Measurements from ENCODE around the gene PIGX.

The PIGX gene

DNA sequence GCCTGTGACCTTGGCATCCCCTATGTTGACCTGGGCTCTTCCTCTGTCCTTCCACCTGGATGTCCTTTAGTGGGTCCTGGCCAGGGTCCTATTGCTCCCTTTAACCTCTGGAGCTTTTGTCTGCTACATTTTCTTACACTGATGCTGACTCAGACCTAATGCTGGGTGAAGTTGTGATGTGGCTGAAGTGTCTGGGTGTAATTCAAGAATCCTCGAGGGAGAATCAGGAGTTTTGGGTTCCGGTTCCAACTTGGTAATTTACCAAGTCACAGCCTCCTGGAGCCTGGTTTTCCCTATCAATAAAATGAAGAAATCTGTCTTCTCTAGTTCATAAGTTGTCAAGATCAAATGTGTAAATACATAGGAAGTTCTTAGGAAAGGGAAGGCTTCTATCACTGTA lies 25.7 kb upstream of the PIGX start:
- Histone ChIP-seq H3K36me3 (ENCODE audit: control insufficient read depth, insufficient read depth, low read length) (no peaks in the 10 kb centered on the region), H3K9ac (no peak overlapping the region)

DNA sequence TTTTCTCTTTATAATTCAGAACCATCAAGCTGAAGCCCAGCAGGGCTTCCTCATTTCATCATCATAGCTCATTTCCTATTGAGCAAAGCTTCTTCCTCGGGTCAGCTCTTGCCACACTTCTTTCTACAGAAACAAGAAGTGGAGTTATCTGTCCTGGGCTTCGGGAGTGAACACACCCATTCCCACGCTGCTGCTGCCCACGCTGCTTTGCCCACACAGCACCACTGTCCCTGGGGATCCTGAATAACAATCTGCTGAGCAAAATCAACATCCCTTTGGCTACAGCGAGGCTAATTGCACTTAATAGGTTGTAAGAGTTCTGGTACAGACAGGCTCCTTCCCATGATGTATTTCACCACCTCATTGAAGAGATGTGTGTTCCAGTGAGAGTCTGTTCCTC lies 23.8 kb upstream of the PIGX start:
- no peaks in the 10 kb centered on the region for H3K4me1 ChIP-seq
- no peak overlapping the region for H2AFZ ChIP-seq
- H3K36me3 ChIP-seq (ENCODE audit: control insufficient read depth, insufficient read depth, low read length), result no peaks in the 10 kb centered on the region
- no peak overlapping the region for H3K4me2 ChIP-seq (ENCODE audit: low read length)
- no peak overlapping the region for H3K27ac ChIP-seq
- no peak overlapping the region for H3K9ac ChIP-seq
- H3K79me2 ChIP-seq, result no peaks in the 10 kb centered on the region
- H3K4me3 ChIP-seq (ENCODE audit: low read depth, low read length), result no peak overlapping the region
- TF ChIP-seq, protein P1, sequence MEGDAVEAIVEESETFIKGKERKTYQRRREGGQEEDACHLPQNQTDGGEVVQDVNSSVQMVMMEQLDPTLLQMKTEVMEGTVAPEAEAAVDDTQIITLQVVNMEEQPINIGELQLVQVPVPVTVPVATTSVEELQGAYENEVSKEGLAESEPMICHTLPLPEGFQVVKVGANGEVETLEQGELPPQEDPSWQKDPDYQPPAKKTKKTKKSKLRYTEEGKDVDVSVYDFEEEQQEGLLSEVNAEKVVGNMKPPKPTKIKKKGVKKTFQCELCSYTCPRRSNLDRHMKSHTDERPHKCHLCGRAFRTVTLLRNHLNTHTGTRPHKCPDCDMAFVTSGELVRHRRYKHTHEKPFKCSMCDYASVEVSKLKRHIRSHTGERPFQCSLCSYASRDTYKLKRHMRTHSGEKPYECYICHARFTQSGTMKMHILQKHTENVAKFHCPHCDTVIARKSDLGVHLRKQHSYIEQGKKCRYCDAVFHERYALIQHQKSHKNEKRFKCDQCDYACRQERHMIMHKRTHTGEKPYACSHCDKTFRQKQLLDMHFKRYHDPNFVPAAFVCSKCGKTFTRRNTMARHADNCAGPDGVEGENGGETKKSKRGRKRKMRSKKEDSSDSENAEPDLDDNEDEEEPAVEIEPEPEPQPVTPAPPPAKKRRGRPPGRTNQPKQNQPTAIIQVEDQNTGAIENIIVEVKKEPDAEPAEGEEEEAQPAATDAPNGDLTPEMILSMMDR (IDR thresholded peaks at IDR 0.05), result no peak
- H3K27me3 ChIP-seq (ENCODE audit: control insufficient read depth, insufficient read depth, low read length), result no peaks in the 10 kb centered on the region
- H3K9me3 ChIP-seq (ENCODE audit: control insufficient read depth, low read length), result no peaks in the 10 kb centered on the region

More for the DNA sequence above, 25.7 kb upstream of the PIGX start:
- Histone ChIP-seq H3K27ac (no peak overlapping the region), H3K4me1 (no peaks in the 10 kb centered on the region), H3K27me3 (ENCODE audit: control insufficient read depth, insufficient read depth, low read length) (no peaks in the 10 kb centered on the region), H3K79me2 (no peaks in the 10 kb centered on the region), H3K9me3 (ENCODE audit: control insufficient read depth, low read length) (no peaks in the 10 kb centered on the region), H3K4me2 (ENCODE audit: low read length) (no peak overlapping the region), H3K4me3 (ENCODE audit: low read depth, low read length) (no peak overlapping the region), H2AFZ (no peak overlapping the region)
- TF ChIP-seq, protein P1 (IDR thresholded peaks at IDR 0.05), result no peak

DNA sequence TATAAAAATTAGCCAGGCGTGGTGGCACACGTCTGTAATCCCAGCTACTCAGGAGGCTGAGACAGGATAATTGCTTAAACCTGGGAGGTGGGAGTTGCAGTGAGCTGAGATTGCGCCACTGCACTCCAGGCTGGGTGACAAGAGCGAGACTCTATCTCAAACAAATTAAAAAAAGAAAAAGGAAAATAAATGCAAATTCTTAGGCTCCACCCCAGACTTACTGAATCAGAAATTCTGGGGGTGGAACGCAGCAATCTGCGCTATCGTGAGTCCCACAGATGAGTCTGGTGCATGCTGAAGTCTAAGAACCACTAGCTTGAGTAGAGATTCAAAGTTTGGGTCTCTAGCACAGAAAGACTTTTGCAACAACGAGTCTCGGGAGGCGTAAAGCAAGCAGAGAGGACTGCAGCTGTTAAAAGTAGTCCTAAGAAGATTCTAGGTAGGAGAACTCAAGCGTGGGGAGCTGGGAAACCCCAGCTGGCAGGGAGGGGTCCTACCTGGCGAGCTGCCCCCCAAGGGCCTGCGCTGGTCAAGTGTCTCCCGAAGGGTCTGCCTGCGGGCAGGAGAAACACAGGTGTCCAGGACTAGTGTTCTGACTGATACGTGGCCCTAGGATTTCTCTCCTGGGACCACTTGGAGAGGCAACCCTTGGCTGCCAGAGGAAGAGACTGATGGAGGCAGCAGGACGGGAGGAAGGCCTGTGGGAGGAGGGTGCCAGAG lies 22.1 kb upstream of the PIGX start:
- Histone ChIP-seq H3K4me1 (no peaks in the 10 kb centered on the region), H3K9me3 (ENCODE audit: control insufficient read depth, low read length) (no peaks in the 10 kb centered on the region), H3K4me3 (ENCODE audit: low read depth, low read length) (no peak overlapping the region), H3K27ac (no peak overlapping the region), H3K9ac (no peak overlapping the region), H3K36me3 (ENCODE audit: control insufficient read depth, insufficient read depth, low read length) (no peaks in the 10 kb centered on the region), H3K79me2 (no peaks in the 10 kb centered on the region), H3K27me3 (ENCODE audit: control insufficient read depth, insufficient read depth, low read length) (no peaks in the 10 kb centered on the region), H3K4me2 (ENCODE audit: low read length) (no peak overlapping the region), H2AFZ (no peak overlapping the region)
- TF ChIP-seq, protein P1 (IDR thresholded peaks at IDR 0.05), result no peak

DNA sequence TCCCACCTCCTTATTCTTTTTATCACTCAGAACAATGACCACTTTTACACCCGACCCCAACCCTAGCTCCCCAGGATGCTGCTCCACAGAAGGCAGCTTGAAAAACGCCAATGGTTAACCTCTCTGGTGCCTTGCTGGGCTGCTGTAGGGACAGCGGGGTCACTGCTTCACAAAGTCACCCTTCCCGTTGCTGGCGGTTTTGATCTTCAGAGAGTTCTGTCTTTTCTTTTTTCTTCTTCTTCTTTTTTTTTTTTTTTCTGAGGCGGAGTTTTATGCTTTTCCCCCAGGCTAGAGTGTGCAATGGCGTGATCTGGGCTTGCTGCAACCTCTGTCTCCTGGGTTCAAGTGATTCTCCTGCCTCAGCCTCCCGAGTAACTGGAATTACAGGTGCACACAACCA lies 20.8 kb upstream of the PIGX start:
- H3K27me3 ChIP-seq (ENCODE audit: control insufficient read depth, insufficient read depth, low read length), result no peaks in the 10 kb centered on the region
- no peaks in the 10 kb centered on the region for H3K79me2 ChIP-seq
- H2AFZ ChIP-seq, result no peak overlapping the region
- H3K9me3 ChIP-seq (ENCODE audit: control insufficient read depth, low read length), result no peaks in the 10 kb centered on the region
- no peak overlapping the region for H3K27ac ChIP-seq
- H3K4me3 ChIP-seq (ENCODE audit: low read depth, low read length), result no peak overlapping the region
- H3K36me3 ChIP-seq (ENCODE audit: control insufficient read depth, insufficient read depth, low read length), result no peaks in the 10 kb centered on the region
- TF ChIP-seq, protein P1 (IDR thresholded peaks at IDR 0.05), result no peak
- H3K4me2 ChIP-seq (ENCODE audit: low read length), result no peak overlapping the region
- H3K4me1 ChIP-seq, result no peaks in the 10 kb centered on the region
- no peak overlapping the region for H3K9ac ChIP-seq

DNA sequence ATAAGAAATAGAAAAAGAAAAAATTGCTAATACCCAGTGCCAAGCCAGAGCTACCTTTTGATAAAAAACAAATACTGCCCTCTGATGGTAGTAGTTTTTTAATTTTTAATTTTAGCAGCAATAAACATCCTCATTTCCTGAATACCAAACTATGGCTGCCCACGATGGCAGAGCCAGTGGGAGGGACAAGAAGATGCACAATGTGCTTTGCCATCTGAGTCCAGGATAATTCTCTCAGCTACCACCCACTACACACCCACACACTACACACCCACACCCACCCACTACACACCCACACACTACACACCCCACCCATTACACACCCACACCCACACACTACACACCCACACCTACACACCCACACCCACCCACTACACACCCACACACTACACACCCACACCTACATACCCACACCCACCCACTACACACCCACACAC lies 18.0 kb upstream of the PIGX start:
- no peak overlapping the region for H3K4me2 ChIP-seq (ENCODE audit: low read length)
- TF ChIP-seq, protein P1 (IDR thresholded peaks at IDR 0.05), result no peak
- no peak overlapping the region for H2AFZ ChIP-seq
- H3K27me3 ChIP-seq (ENCODE audit: control insufficient read depth, insufficient read depth, low read length), result no peaks in the 10 kb centered on the region
- H3K36me3 ChIP-seq (ENCODE audit: control insufficient read depth, insufficient read depth, low read length), result no peaks in the 10 kb centered on the region
- H3K27ac ChIP-seq, result no peak overlapping the region
- H3K9me3 ChIP-seq (ENCODE audit: control insufficient read depth, low read length), result no peaks in the 10 kb centered on the region
- no peak overlapping the region for H3K4me3 ChIP-seq (ENCODE audit: low read depth, low read length)
- H3K9ac ChIP-seq, result no peak overlapping the region
- no peaks in the 10 kb centered on the region for H3K79me2 ChIP-seq
- no peaks in the 10 kb centered on the region for H3K4me1 ChIP-seq
